Measurements from ENCODE around the gene OSBPL10. TPM values are rescaled to one million over a fixed set of nuclear protein-coding genes. Genes with fewer than 3 reads are reported as not detected.

OSBPL10 gene
- total RNA-seq, 2 experiments from 2014 or later, result 65.7 to 170 TPM

- H3K79me2 ChIP-seq (ENCODE audit: insufficient read depth, low read depth, low read length), result peaks cover 37% of the 10 kb centered on the region; the same call in 1 of the 2 replicates
- no peak overlapping the region for H3K27ac ChIP-seq (ENCODE audit: low read depth, low read length, poor library complexity, severe bottlenecking)
- peaks cover 79% of the 10 kb centered on the region for H3K36me3 ChIP-seq (ENCODE audit: insufficient read depth, low read length)
- intact Hi-C loops (cut with micrococcal nuclease; ENCODE audit: unreplicated experiment), result no loop called here
- CTCF ChIA-PET (ENCODE audit: unreplicated experiment), result no interaction called here
- H2AFZ ChIP-seq (ENCODE audit: low read length), result no peak overlapping the region
- no TSS peak for BruUV-seq (replicated peaks)
- TF ChIP-seq EZH2phosphoT487 (IDR thresholded peaks at IDR 0.05; ENCODE audit: borderline replicate concordance, low read depth, low read length) (no peak), CTCF (conservative IDR thresholded peaks at IDR 0.05; ENCODE audit: low read length) (no peak)
- POLR2A ChIA-PET, result interaction anchor here (0.6 kb wide), 1 partner anchor 33 kb away, joined by 3 read pairs; no protein-coding TSS in a partner anchor
- no peaks in the 10 kb centered on the region for H3K9me2 ChIP-seq (ENCODE audit: insufficient read depth, low read length)
- H3K4me3 ChIP-seq (ENCODE audit: low read depth, low read length, poor library complexity, severe bottlenecking), result no peak overlapping the region
- H3K4me1 ChIP-seq (ENCODE audit: insufficient read depth, low read length, poor library complexity, severe bottlenecking), result peaks cover 41% of the 10 kb centered on the region
- no peaks in the 10 kb centered on the region for H4K20me1 ChIP-seq (ENCODE audit: insufficient read depth, low read length)
- H3K4me2 ChIP-seq (ENCODE audit: low read length), result no peak overlapping the region
- H3K9me3 ChIP-seq (ENCODE audit: low read length), result no peaks in the 10 kb centered on the region
- DNase-seq (ENCODE audit: low spot score), result no peak
Observed at GRCh38 chr3:31760654-31761053, 220.4 kb downstream of the OSBPL10 start.

GRCh38 chr3:31758322-31758965 is 222.6 kb downstream of the OSBPL10 start:
- H2AFZ ChIP-seq (ENCODE audit: low read length), result no peak overlapping the region
- CTCF ChIA-PET (ENCODE audit: unreplicated experiment), result no interaction called here
- H3K4me3 ChIP-seq (ENCODE audit: low read depth, low read length, poor library complexity, severe bottlenecking), result no peak overlapping the region
- no TSS peak for BruUV-seq (replicated peaks)
- POLR2A ChIA-PET, result interaction anchor here (0.5 kb wide), 1 partner anchor 14 kb away, joined by 3 read pairs; no protein-coding TSS in a partner anchor
- H3K9me2 ChIP-seq (ENCODE audit: insufficient read depth, low read length), result no peaks in the 10 kb centered on the region
- TF ChIP-seq EZH2phosphoT487 (IDR thresholded peaks at IDR 0.05; ENCODE audit: borderline replicate concordance, low read depth, low read length), result no peak
- TF ChIP-seq CTCF (conservative IDR thresholded peaks at IDR 0.05; ENCODE audit: low read length), result no peak
- no peaks in the 10 kb centered on the region for H3K9me3 ChIP-seq (ENCODE audit: low read length)
- no peak for DNase-seq (ENCODE audit: low spot score)
- no peak overlapping the region for H3K4me2 ChIP-seq (ENCODE audit: low read length)
- intact Hi-C loops (cut with micrococcal nuclease; ENCODE audit: unreplicated experiment), result no loop called here
- no peaks in the 10 kb centered on the region for H4K20me1 ChIP-seq (ENCODE audit: insufficient read depth, low read length)
- peaks cover 28% of the 10 kb centered on the region for H3K4me1 ChIP-seq (ENCODE audit: insufficient read depth, low read length, poor library complexity, severe bottlenecking)
- H3K36me3 ChIP-seq (ENCODE audit: insufficient read depth, low read length), result peaks cover 78% of the 10 kb centered on the region
- H3K27ac ChIP-seq (ENCODE audit: low read depth, low read length, poor library complexity, severe bottlenecking), result no peak overlapping the region
- H3K79me2 ChIP-seq (ENCODE audit: insufficient read depth, low read depth, low read length), result peaks cover 33% of the 10 kb centered on the region; the same call in 1 of the 2 replicates
